HG03108 (cell line): ENCODE results near the gene GTF2H1.
"Not testable (repeated sequence)": the region's sequence is repeated elsewhere in the genome, so short reads cannot be mapped to it uniquely, and the experiment has no call there.

Experiments
- ATAC-seq: cut with Tn5 transposase; IDR thresholded peaks from one replicate; pipeline ENCODE4 v1.9.1; 2021; ENCODE audit warnings: moderate library complexity; ENCODE audit not compliant: unreplicated experiment

Gene GTF2H1

GRCh38 chr11:18372201-18372600 lies 49.8 kb downstream of the GTF2H1 start:
- ATAC-seq, result no peak

GRCh38 chr11:18374956-18375355 lies 52.6 kb downstream of the GTF2H1 start:
- no peak for ATAC-seq

GRCh38 chr11:18375941-18376340 lies 53.6 kb downstream of the GTF2H1 start:
- no peak for ATAC-seq

- ATAC-seq, result no peak
Measured at GRCh38 chr11:18379201-18379600, 56.8 kb downstream of the GTF2H1 start.

- ATAC-seq, result peak; percentile 78
Measured at GRCh38 chr11:18383388-18384156, 61.2 kb downstream of the GTF2H1 start.

GRCh38 chr11:18384157-18384641 lies 61.8 kb downstream of the GTF2H1 start:
- peak; percentile 44 for ATAC-seq

- ATAC-seq, result no peak
Measured at GRCh38 chr11:18390088-18390487, 67.7 kb downstream of the GTF2H1 start.

- no peak for ATAC-seq
Measured at GRCh38 chr11:18392434-18393321, 70.3 kb downstream of the GTF2H1 start.

- no peak for ATAC-seq
Measured at GRCh38 chr11:18393581-18394274, 71.4 kb downstream of the GTF2H1 start.

- peak; percentile 71 for ATAC-seq
Measured at GRCh38 chr11:18394275-18394927, 72.0 kb downstream of the GTF2H1 start, which contains the start of gene LDHA. TSS of gene LDHA (plus strand) at chr11:18394563. CDS start at chr11:18396843, 2,280 bp downstream.

- ATAC-seq, result no peak
Measured at GRCh38 chr11:18394928-18395734, 72.8 kb downstream of the GTF2H1 start.

- ATAC-seq, result peak; percentile 62
Measured at GRCh38 chr11:18395735-18396504, 73.6 kb downstream of the GTF2H1 start.

GRCh38 chr11:18397921-18398320 lies 75.6 kb downstream of the GTF2H1 start:
- no peak for ATAC-seq

GRCh38 chr11:18401077-18401476 lies 78.7 kb downstream of the GTF2H1 start:
- ATAC-seq, result not testable (repeated sequence)

- no peak for ATAC-seq
Measured at GRCh38 chr11:18404062-18404461, 81.7 kb downstream of the GTF2H1 start.

- not testable (repeated sequence) for ATAC-seq
Measured at GRCh38 chr11:18407400-18407799, 85.0 kb downstream of the GTF2H1 start.

GRCh38 chr11:18408558-18409291 lies 86.4 kb downstream of the GTF2H1 start:
- ATAC-seq, result no peak

GRCh38 chr11:18416459-18416858 lies 94.1 kb downstream of the GTF2H1 start:
- no peak for ATAC-seq
